ENCODE results near the gene MSN.
"Not testable (repeated sequence)": the region's sequence is repeated elsewhere in the genome, so short reads cannot be mapped to it uniquely, and the experiment has no call there.

The MSN gene

DNA sequence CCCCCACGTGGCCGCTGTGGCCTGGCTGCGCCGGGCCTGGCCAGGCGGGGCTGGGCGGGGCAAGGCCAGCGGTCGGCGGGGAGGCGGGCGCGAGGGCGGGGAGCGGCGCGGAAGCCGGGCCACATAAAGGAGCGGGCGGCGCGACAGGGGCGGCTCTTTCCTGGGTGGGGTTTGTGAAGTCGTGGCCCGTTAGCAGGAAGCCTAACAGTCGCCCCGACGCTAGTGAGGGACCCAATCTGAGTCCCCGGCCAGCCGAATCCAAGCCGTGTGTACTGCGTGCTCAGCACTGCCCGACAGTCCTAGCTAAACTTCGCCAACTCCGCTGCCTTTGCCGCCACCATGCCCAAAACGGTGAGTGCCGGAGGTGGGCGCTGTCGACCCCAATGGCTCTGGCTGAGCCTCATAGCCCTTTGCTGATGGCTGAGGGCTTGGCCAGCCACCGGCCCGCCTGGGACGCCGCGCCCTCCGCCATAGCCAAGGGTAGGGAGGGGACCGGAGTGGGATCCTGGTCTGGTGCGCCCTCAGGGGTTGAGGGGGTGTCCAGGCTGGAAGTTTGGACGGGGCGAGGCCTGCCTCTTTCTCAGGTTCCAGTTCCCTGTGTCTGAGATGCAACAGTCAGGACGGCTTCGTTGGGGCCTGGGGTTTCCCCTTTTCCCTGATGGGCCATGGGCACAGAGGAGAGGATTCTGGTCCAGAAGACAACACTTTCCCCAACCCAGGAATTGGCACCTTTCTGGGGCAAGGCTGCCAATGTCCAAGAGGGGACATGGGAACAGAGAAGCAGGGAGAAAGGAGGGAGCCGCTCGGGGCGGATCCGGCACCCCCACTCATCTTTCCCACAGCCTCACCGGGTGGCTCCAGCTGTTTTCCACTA, at the start of gene MSN:
TSS of gene MSN (plus strand) at position 152 of the 874 bp plus-strand sequence. CDS start at position 340, 188 bp downstream.
- peak within 1 kb of the TSS; percentile 64 for H3K4me3 ChIP-seq (ENCODE audit: low read depth, low read length)
- H3K4me1 ChIP-seq (ENCODE audit: control insufficient read depth, insufficient read depth, low read length): peaks cover 3% of the 10 kb centered on the region
- no peaks in the 10 kb centered on the region for H3K27me3 ChIP-seq (ENCODE audit: control insufficient read depth, insufficient read depth, low read length)
- H3K9ac ChIP-seq (ENCODE audit: low read depth, low read length): peak within 1 kb of the TSS; percentile 27
- H3K36me3 ChIP-seq (ENCODE audit: control insufficient read depth, insufficient read depth, low read length): no peaks in the 10 kb centered on the region
- peaks cover 4% of the 10 kb centered on the region for H3K9me3 ChIP-seq (ENCODE audit: control insufficient read depth, insufficient read depth, low read length)

DNA sequence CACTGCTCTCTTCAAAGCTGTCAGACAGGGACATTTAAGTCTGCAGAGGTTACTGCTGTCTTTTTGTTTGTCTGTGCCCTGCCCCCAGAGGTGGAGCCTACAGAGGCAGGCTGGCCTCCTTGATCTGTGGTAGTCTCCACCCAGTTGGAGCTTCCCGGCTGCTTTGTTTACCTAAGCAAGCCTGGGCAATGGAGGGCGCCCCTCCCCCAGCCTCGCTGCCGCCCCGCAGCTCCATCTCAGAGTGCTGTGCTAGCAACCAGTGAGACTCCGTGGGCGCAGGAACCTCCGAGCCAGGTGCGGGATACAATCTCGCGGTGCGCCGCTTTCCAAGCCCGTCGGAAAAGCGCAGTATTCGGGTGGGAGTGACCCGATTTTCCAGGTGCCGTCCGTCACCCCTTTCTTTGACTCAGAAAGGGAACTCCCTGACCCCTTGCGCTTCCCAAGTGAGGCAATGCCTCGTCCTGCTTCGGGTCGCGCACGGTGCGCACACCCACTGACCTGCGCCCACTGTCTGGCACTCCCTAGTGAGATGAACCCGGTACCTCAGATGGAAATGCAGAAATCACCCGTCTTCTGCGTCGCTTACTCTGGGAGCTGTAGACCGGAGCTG, 47.3 kb upstream of the MSN start:
- not testable (repeated sequence) for H3K4me1 ChIP-seq (ENCODE audit: control insufficient read depth, insufficient read depth, low read length); H3K27me3 ChIP-seq (ENCODE audit: control insufficient read depth, insufficient read depth, low read length); H3K36me3 ChIP-seq (ENCODE audit: control insufficient read depth, insufficient read depth, low read length); H3K9ac ChIP-seq (ENCODE audit: low read depth, low read length); H3K9me3 ChIP-seq (ENCODE audit: control insufficient read depth, insufficient read depth, low read length)
- peak overlapping the region; percentile 35 for H3K4me3 ChIP-seq (ENCODE audit: low read depth, low read length)

DNA sequence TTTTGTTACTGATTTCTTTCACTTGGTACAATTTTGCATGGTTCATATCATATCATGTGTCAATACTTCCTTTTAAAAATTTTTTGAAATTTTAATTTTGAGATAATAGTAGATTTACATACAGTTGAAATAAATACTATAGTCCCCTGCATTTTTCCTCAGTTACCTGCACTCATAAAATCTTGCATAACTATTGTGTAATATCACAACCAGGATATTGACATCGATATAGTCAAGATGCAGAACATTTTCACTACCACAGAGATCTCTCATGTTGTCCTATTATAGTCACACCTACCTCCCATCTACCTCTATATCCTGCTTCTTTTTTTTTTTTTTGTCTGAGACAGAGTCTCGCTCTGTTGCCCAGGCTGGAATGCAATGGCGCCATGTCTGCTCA, 36.7 kb upstream of the MSN start:
- no peak overlapping the region for H3K9ac ChIP-seq (ENCODE audit: low read depth, low read length)
- H3K36me3 ChIP-seq (ENCODE audit: control insufficient read depth, insufficient read depth, low read length): no peaks in the 10 kb centered on the region
- no peak overlapping the region for H3K4me3 ChIP-seq (ENCODE audit: low read depth, low read length)
- no peaks in the 10 kb centered on the region for H3K9me3 ChIP-seq (ENCODE audit: control insufficient read depth, insufficient read depth, low read length)
- H3K27me3 ChIP-seq (ENCODE audit: control insufficient read depth, insufficient read depth, low read length): no peaks in the 10 kb centered on the region
- H3K4me1 ChIP-seq (ENCODE audit: control insufficient read depth, insufficient read depth, low read length): no peaks in the 10 kb centered on the region

DNA sequence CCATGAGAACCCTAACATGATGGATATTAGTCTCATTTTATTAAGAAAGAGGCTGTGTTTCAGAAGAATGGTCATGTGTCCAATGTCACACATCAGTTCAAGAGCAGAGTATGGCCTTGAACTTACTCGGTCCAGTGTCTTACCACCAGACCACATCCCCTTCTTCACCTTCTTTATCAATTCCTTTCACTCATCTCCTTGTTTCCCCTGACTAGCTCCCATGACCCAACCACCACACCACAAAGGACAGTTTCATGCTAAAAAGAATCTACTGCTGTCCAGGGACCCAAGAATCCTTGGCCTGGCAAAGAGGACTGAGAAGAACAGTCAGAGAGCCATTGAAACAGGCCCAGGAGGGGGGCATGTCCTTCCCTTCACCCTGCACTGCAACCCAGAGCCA, 33.6 kb upstream of the MSN start:
- H3K9ac ChIP-seq (ENCODE audit: low read depth, low read length): no peak overlapping the region
- no peak overlapping the region for H3K4me3 ChIP-seq (ENCODE audit: low read depth, low read length)
- no peaks in the 10 kb centered on the region for H3K9me3 ChIP-seq (ENCODE audit: control insufficient read depth, insufficient read depth, low read length)
- no peaks in the 10 kb centered on the region for H3K36me3 ChIP-seq (ENCODE audit: control insufficient read depth, insufficient read depth, low read length)
- no peaks in the 10 kb centered on the region for H3K27me3 ChIP-seq (ENCODE audit: control insufficient read depth, insufficient read depth, low read length)
- H3K4me1 ChIP-seq (ENCODE audit: control insufficient read depth, insufficient read depth, low read length): no peaks in the 10 kb centered on the region

DNA sequence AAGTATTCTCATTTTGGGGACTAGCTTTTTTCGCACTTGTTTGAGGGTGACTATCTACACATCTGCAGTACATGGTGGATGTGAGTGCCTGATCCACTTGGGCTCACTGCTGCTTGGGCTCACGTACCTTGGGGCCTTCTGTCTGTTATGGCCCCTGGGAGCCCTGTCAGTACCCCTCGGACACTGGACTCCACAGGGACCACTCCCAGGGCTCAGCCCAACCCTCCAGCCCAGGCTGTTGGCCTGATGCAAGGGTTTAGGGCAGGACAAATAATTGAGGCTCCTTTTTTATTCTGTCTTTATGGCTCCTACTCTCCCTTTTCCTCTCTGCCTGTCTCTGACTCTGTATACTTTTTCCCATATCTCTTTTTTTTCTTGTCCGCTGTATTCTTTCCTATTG, 32.7 kb upstream of the MSN start:
- Histone ChIP-seq H3K4me1 (ENCODE audit: control insufficient read depth, insufficient read depth, low read length) (no peaks in the 10 kb centered on the region), H3K4me3 (ENCODE audit: low read depth, low read length) (no peak overlapping the region), H3K36me3 (ENCODE audit: control insufficient read depth, insufficient read depth, low read length) (no peaks in the 10 kb centered on the region), H3K27me3 (ENCODE audit: control insufficient read depth, insufficient read depth, low read length) (no peaks in the 10 kb centered on the region), H3K9me3 (ENCODE audit: control insufficient read depth, insufficient read depth, low read length) (no peaks in the 10 kb centered on the region), H3K9ac (ENCODE audit: low read depth, low read length) (no peak overlapping the region)

DNA sequence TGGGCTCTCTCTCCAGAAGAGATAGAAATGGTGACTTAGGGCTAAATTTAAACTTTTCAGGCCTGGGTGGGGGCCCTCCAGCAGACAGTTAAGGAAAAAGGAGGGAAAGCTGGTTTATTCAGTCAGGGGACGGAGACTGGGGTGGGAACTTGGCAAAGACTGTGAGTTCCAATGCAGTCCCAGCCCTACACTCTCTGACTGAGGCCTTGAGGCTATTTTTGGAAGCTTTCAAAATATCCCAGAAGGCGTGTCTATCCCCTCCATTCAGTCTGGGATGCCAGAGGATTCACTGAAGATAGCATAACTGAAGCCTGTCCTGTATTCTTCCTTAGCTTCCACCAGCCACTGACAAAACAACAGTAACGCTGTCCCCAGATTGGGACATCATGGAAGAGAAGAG, 32.1 kb upstream of the MSN start:
- H3K9ac ChIP-seq (ENCODE audit: low read depth, low read length): no peak overlapping the region
- no peaks in the 10 kb centered on the region for H3K9me3 ChIP-seq (ENCODE audit: control insufficient read depth, insufficient read depth, low read length)
- H3K4me1 ChIP-seq (ENCODE audit: control insufficient read depth, insufficient read depth, low read length): no peaks in the 10 kb centered on the region
- H3K36me3 ChIP-seq (ENCODE audit: control insufficient read depth, insufficient read depth, low read length): no peaks in the 10 kb centered on the region
- H3K4me3 ChIP-seq (ENCODE audit: low read depth, low read length): no peak overlapping the region
- H3K27me3 ChIP-seq (ENCODE audit: control insufficient read depth, insufficient read depth, low read length): no peaks in the 10 kb centered on the region

DNA sequence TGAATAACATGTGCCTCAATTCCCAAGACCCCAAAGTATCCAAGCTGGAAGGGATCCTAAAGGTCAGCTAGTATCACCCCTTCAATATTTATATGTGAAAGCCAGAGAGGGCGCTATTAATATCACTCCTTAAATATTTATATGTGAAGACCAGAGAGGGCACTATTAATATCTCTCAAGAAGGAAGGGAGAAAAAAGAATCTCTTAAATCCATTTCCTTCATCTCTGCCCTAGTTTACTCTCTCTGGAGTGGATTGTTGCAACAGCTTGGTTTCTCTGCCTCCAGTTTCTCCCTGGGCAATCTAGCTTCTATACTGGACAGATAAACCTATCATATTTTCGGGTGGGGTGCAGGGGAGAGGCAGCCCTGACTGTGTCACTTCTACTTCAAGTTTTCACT, 31.6 kb upstream of the MSN start:
- Histone ChIP-seq H3K27me3 (ENCODE audit: control insufficient read depth, insufficient read depth, low read length) (no peaks in the 10 kb centered on the region), H3K4me3 (ENCODE audit: low read depth, low read length) (no peak overlapping the region), H3K4me1 (ENCODE audit: control insufficient read depth, insufficient read depth, low read length) (no peaks in the 10 kb centered on the region), H3K36me3 (ENCODE audit: control insufficient read depth, insufficient read depth, low read length) (no peaks in the 10 kb centered on the region), H3K9me3 (ENCODE audit: control insufficient read depth, insufficient read depth, low read length) (no peaks in the 10 kb centered on the region), H3K9ac (ENCODE audit: low read depth, low read length) (no peak overlapping the region)

DNA sequence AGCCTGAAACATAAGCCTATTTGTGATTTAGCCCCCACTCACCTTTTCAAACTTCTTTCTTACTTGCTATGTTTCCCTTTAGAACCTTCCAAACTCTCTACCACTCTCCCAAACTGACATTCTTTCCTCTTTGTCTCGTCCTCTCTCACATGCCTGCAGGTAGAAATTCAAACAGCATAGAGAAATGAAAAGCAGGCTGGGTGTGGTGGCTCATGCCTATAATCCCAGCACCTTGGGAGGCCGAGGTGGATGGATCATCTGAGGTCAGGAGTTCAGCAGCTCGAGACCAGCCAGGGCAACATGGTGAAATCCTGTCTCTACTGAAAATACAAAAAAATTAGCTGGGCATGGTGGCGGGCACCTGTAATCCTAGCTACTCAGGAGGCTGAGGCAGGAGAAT, 31.2 kb upstream of the MSN start:
- H3K4me1 ChIP-seq (ENCODE audit: control insufficient read depth, insufficient read depth, low read length); H3K9me3 ChIP-seq (ENCODE audit: control insufficient read depth, insufficient read depth, low read length); H3K27me3 ChIP-seq (ENCODE audit: control insufficient read depth, insufficient read depth, low read length); H3K4me3 ChIP-seq (ENCODE audit: low read depth, low read length); H3K36me3 ChIP-seq (ENCODE audit: control insufficient read depth, insufficient read depth, low read length); H3K9ac ChIP-seq (ENCODE audit: low read depth, low read length): not testable (repeated sequence)

DNA sequence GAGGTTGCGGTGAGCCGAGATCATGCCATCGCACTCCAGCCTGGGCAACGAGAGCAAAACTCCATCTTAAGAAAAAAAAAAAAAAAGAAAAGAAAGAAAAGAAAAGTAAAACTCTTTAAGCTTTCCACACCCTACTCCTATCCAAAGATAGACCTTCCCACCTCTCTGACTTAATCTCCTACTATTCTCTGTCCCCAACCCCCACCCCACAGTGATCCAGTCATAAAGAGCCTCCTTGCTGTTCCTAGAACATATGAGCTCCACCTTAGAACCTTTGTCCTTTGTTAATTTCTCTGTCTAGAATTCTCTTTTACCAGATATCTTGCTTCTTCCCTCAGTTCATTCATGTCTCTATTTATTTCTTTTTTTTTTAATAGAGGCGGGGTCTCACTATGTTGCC, 30.1 kb upstream of the MSN start:
- H3K9me3 ChIP-seq (ENCODE audit: control insufficient read depth, insufficient read depth, low read length): no peaks in the 10 kb centered on the region
- H3K9ac ChIP-seq (ENCODE audit: low read depth, low read length): no peak overlapping the region
- no peak overlapping the region for H3K4me3 ChIP-seq (ENCODE audit: low read depth, low read length)
- no peaks in the 10 kb centered on the region for H3K36me3 ChIP-seq (ENCODE audit: control insufficient read depth, insufficient read depth, low read length)
- H3K4me1 ChIP-seq (ENCODE audit: control insufficient read depth, insufficient read depth, low read length): no peaks in the 10 kb centered on the region
- H3K27me3 ChIP-seq (ENCODE audit: control insufficient read depth, insufficient read depth, low read length): no peaks in the 10 kb centered on the region

DNA sequence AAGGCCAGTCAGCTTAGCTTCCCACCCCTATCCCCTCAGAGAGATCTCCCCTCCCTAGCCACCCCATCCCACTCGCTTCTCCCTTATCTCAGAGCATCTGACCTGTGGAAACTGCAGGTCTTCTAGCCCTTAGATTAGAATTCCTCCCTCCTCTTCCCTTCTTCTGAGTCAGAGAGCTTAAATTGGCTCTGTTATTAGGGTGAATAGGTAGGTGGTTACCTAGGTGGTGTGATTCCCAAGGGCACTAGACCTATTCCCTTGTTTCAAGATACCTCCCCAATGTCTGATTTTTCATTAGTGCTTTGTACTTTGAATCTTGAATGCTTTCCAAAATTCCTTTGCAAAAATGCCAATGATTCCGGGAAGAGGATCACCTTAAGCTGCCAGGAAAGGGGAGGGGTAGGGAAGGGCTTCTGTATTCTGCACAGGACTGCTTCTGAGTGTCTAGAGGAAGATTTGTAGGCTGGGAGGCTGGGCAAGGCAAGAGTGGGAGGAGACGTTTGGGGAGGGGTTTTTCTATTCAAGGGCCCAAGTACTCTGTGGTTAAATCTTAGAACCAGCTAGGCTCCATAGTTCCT, 24.5 kb upstream of the MSN start:
- Histone ChIP-seq H3K9me3 (ENCODE audit: control insufficient read depth, insufficient read depth, low read length) (no peaks in the 10 kb centered on the region), H3K36me3 (ENCODE audit: control insufficient read depth, insufficient read depth, low read length) (no peaks in the 10 kb centered on the region), H3K9ac (ENCODE audit: low read depth, low read length) (no peak overlapping the region), H3K4me3 (ENCODE audit: low read depth, low read length) (no peak overlapping the region), H3K27me3 (ENCODE audit: control insufficient read depth, insufficient read depth, low read length) (no peaks in the 10 kb centered on the region), H3K4me1 (ENCODE audit: control insufficient read depth, insufficient read depth, low read length) (no peaks in the 10 kb centered on the region)

DNA sequence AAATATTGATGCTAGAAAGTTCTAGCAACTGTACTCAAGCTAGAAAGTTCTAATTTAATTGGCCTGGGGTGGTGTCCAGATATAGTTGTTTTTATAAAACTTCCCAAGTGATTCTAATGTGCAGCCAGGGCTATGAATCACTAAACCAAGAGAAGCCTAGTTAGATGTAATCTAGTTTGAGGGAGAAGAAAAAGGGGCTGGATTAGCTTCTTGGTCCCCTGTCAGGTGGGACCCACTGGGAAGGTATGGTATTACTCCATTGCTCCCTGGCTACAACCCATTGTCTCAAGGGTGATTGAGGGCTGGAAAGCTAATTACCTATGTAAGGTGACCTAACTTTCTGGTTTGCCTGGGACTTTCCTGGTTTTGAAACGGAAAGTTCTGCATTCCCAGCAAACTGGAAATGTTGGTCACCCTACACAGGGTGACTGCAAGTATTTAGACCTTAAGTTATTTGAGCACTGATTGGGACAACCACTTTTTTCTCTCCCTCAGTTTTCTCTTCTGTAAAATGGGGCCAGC, 23.9 kb upstream of the MSN start:
- Histone ChIP-seq H3K27me3 (ENCODE audit: control insufficient read depth, insufficient read depth, low read length) (no peaks in the 10 kb centered on the region), H3K4me3 (ENCODE audit: low read depth, low read length) (no peak overlapping the region), H3K4me1 (ENCODE audit: control insufficient read depth, insufficient read depth, low read length) (no peaks in the 10 kb centered on the region), H3K9ac (ENCODE audit: low read depth, low read length) (no peak overlapping the region), H3K9me3 (ENCODE audit: control insufficient read depth, insufficient read depth, low read length) (no peaks in the 10 kb centered on the region), H3K36me3 (ENCODE audit: control insufficient read depth, insufficient read depth, low read length) (no peaks in the 10 kb centered on the region)
